HG03045 (cell line): Measurements from ENCODE around the gene EBF3.

Experiments used
- ATAC-seq: cut with Tn5 transposase; IDR thresholded peaks from one replicate; pipeline ENCODE4 v1.9.1; 2021; ENCODE audit warnings: mild to moderate bottlenecking, moderate library complexity; ENCODE audit not compliant: unreplicated experiment

EBF3 gene

GRCh38 chr10:129914153-129914855, 49.8 kb downstream of the EBF3 start:
- no peak for ATAC-seq

- no peak for ATAC-seq
Observed at GRCh38 chr10:129912986-129913695, 50.9 kb downstream of the EBF3 start.

- ATAC-seq, result no peak
Observed at GRCh38 chr10:129912166-129912917, 51.7 kb downstream of the EBF3 start.

GRCh38 chr10:129911451-129912165, 52.5 kb downstream of the EBF3 start:
- no peak for ATAC-seq

GRCh38 chr10:129910861-129911260, 53.2 kb downstream of the EBF3 start:
- no peak for ATAC-seq

GRCh38 chr10:129909531-129910256, 54.4 kb downstream of the EBF3 start:
- ATAC-seq, result no peak

GRCh38 chr10:129909080-129909479, 55.0 kb downstream of the EBF3 start:
- ATAC-seq, result no peak

- ATAC-seq, result no peak
Observed at GRCh38 chr10:129908406-129908805, 55.7 kb downstream of the EBF3 start.

GRCh38 chr10:129905553-129905952, 58.5 kb downstream of the EBF3 start:
- ATAC-seq, result no peak

GRCh38 chr10:129904323-129904722, 59.8 kb downstream of the EBF3 start:
- no peak for ATAC-seq

- no peak for ATAC-seq
Observed at GRCh38 chr10:129901389-129902006, 62.6 kb downstream of the EBF3 start.

GRCh38 chr10:129900825-129901224, 63.2 kb downstream of the EBF3 start:
- ATAC-seq, result no peak

GRCh38 chr10:129899276-129900130, 64.6 kb downstream of the EBF3 start:
- ATAC-seq, result no peak

- no peak for ATAC-seq
Observed at GRCh38 chr10:129898706-129899268, 65.3 kb downstream of the EBF3 start.

- no peak for ATAC-seq
Observed at GRCh38 chr10:129897871-129898626, 66.0 kb downstream of the EBF3 start.

GRCh38 chr10:129896860-129897200, 67.2 kb downstream of the EBF3 start:
- ATAC-seq, result no peak

GRCh38 chr10:129896136-129896859, 67.8 kb downstream of the EBF3 start:
- no peak for ATAC-seq

- no peak for ATAC-seq
Observed at GRCh38 chr10:129895811-129896135, 68.3 kb downstream of the EBF3 start.
